Lower lobe of right lung (tissue), 2 donors: Measurements from ENCODE around the gene KLHL15. TPM values are rescaled to one million over a fixed set of nuclear protein-coding genes. Genes with fewer than 3 reads are reported as not detected.
"Not testable (repeated sequence)": the region's sequence is repeated elsewhere in the genome, so short reads cannot be mapped to it uniquely, and the experiment has no call there.

Experiments
- ATAC-seq, 2 donors: fragments of 200-7000 bp; cut with Tn5 transposase; one replicate each; pipeline ENCODE4 v1.9.1; 2020 to 2022; ENCODE audit warnings: mild to moderate bottlenecking in 2 of 2, moderate library complexity in 2 of 2
- DNase-seq: peaks from one replicate; pipeline ENCODE4 v3.0.0-alpha.2; 2020
- H3K27ac ChIP-seq: fragments of 200-600 bp; one replicate; pipeline ENCODE4 v1.8.0; 2022
- H3K27me3 ChIP-seq: fragments of 200-600 bp; one replicate; pipeline ENCODE4 v1.8.0; 2022; ENCODE audit warnings: low read depth
- H3K36me3 ChIP-seq: fragments of 200-600 bp; one replicate; pipeline ENCODE4 v1.8.0; 2022; ENCODE audit warnings: mild to moderate bottlenecking
- H3K4me1 ChIP-seq: fragments of 200-600 bp; one replicate; pipeline ENCODE4 v1.8.0; 2022
- H3K4me3 ChIP-seq: fragments of 200-600 bp; one replicate; pipeline ENCODE4 v1.8.0; 2022; ENCODE audit warnings: mild to moderate bottlenecking
- H3K9me3 ChIP-seq: fragments of 200-600 bp; one replicate; pipeline ENCODE4 v1.8.0; 2022
- CTCF ChIP-seq: fragments of 200-600 bp; IDR thresholded peaks from one replicate; pipeline ENCODE4 v1.8.0; 2022; ENCODE audit warnings: antibody characterized with exemption, mild to moderate bottlenecking
- intact Hi-C: fragments of 100-400 bp; cut with DNase I; formaldehyde crosslinking; loops from one replicate; pipeline ENCODE4 v1.11.0; 2022
- long read RNA-seq: library from polyadenylated mRNA; unstranded; transcript quantifications from one replicate; pipeline ENCODE4 v2.0.0, GENCODE V29; 2021
- total RNA-seq: library from RNA; stranded (reverse); fragmentation: NEBNext Ultra II Directional; extraction: Animal tissue kit (Norgen Biotek cat#: 25700); gene quantifications from one replicate; pipeline ENCODE4 v1.2.1, GENCODE V29; 2021
- donor health status: DM: no; HTN: yes; CAD: no; lungs with severe emphysema.

Gene KLHL15
- total RNA-seq, result 6.3 TPM
- long read RNA-seq, partial matches to known transcripts, result 5 of 6 reads
- long read RNA-seq, other reads (novel, unspliced or antisense), result 1 of 6 reads

GRCh38 chrX:24027086-24027485 is at the start of gene KLHL15:
TSS of gene KLHL15 (minus strand) at chrX:24027186. CDS start at chrX:24006693, 20,493 bp downstream.
- no peaks in the 10 kb centered on the region for H3K27me3 ChIP-seq
- ATAC-seq, result no peak
- no peaks in the 10 kb centered on the region for H3K36me3 ChIP-seq
- no peaks in the 10 kb centered on the region for H3K4me1 ChIP-seq
- no peaks in the 10 kb centered on the region for H3K9me3 ChIP-seq
- no peak for DNase-seq
- intact Hi-C loops, result no loop called here
- peak within 1 kb of the TSS; percentile 95 for H3K27ac ChIP-seq
- no peak for TF ChIP-seq CTCF
- H3K4me3 ChIP-seq, result peak within 1 kb of the TSS; percentile 75

- Histone ChIP-seq H3K4me1 (no peaks in the 10 kb centered on the region), H3K9me3 (no peaks in the 10 kb centered on the region), H3K4me3 (no peak overlapping the region), H3K27ac (no peak overlapping the region), H3K36me3 (peaks cover 96% of the 10 kb centered on the region), H3K27me3 (no peaks in the 10 kb centered on the region)
- intact Hi-C loops, result no loop called here
- ATAC-seq, result no peak
- DNase-seq, result no peak
- no peak for TF ChIP-seq CTCF
Measured at GRCh38 chrX:24069877-24070276, 42.9 kb upstream of the KLHL15 start.

GRCh38 chrX:24063488-24063887 is 36.5 kb upstream of the KLHL15 start:
- Histone ChIP-seq H3K36me3 (peaks cover 99% of the 10 kb centered on the region), H3K4me1 (no peaks in the 10 kb centered on the region), H3K9me3 (no peaks in the 10 kb centered on the region), H3K4me3 (no peak overlapping the region), H3K27ac (no peak overlapping the region), H3K27me3 (no peaks in the 10 kb centered on the region)
- no peak for TF ChIP-seq CTCF
- DNase-seq, result no peak
- intact Hi-C loops, result no loop called here
- ATAC-seq, result no peak

GRCh38 chrX:24055043-24055356 is 28.0 kb upstream of the KLHL15 start:
- intact Hi-C loops, result no loop called here
- H3K27ac ChIP-seq, result peak overlapping the region; percentile 89
- no peaks in the 10 kb centered on the region for H3K27me3 ChIP-seq
- peak overlapping the region; percentile 77 for H3K4me3 ChIP-seq
- no peaks in the 10 kb centered on the region for H3K4me1 ChIP-seq
- no peak for DNase-seq
- ATAC-seq, result peak; percentile 34 to 50
- H3K9me3 ChIP-seq, result no peaks in the 10 kb centered on the region
- H3K36me3 ChIP-seq, result peaks cover 29% of the 10 kb centered on the region
- no peak for TF ChIP-seq CTCF

GRCh38 chrX:24054182-24055042 is 27.4 kb upstream of the KLHL15 start, which contains the start of gene EIF2S3:
TSS of gene EIF2S3 (plus strand) at chrX:24054956. CDS start at chrX:24054969, 13 bp downstream.
- H3K4me1 ChIP-seq, result no peaks in the 10 kb centered on the region

GRCh38 chrX:24050522-24051318 is 23.7 kb upstream of the KLHL15 start:
- H3K36me3 ChIP-seq, DNase-seq, ATAC-seq, H3K27me3 ChIP-seq, intact Hi-C loops, H3K9me3 ChIP-seq, H3K4me3 ChIP-seq, H3K4me1 ChIP-seq, H3K27ac ChIP-seq: not testable (repeated sequence)

More at GRCh38 chrX:24054182-24055042, 27.4 kb upstream of the KLHL15 start, which contains the start of gene EIF2S3:
- Histone ChIP-seq H3K36me3 (peaks cover 23% of the 10 kb centered on the region), H3K9me3 (no peaks in the 10 kb centered on the region), H3K27ac (peak within 1 kb of the TSS; percentile 89), H3K27me3 (no peaks in the 10 kb centered on the region), H3K4me3 (peak within 1 kb of the TSS; percentile 77)
- intact Hi-C loops, result no loop called here
- ATAC-seq (peak; percentile 98 to 99), DNase-seq (peak; percentile 91)
- TF ChIP-seq CTCF, result peak; percentile 54

GRCh38 chrX:24049643-24050042 is 22.7 kb upstream of the KLHL15 start:
- DNase-seq, result not testable (repeated sequence)

GRCh38 chrX:24046060-24046459 is 19.1 kb upstream of the KLHL15 start:
- H3K27ac ChIP-seq, H3K36me3 ChIP-seq, DNase-seq, H3K9me3 ChIP-seq, H3K4me1 ChIP-seq, H3K4me3 ChIP-seq, ATAC-seq, H3K27me3 ChIP-seq, intact Hi-C loops: not testable (repeated sequence)

More at GRCh38 chrX:24049643-24050042, 22.7 kb upstream of the KLHL15 start:
- H3K27ac ChIP-seq, ATAC-seq, H3K4me3 ChIP-seq, H3K9me3 ChIP-seq, H3K36me3 ChIP-seq, H3K27me3 ChIP-seq, intact Hi-C loops, H3K4me1 ChIP-seq: not testable (repeated sequence)
